ENCODE measurements around the gene BRME1.

BRME1 gene

DNA sequence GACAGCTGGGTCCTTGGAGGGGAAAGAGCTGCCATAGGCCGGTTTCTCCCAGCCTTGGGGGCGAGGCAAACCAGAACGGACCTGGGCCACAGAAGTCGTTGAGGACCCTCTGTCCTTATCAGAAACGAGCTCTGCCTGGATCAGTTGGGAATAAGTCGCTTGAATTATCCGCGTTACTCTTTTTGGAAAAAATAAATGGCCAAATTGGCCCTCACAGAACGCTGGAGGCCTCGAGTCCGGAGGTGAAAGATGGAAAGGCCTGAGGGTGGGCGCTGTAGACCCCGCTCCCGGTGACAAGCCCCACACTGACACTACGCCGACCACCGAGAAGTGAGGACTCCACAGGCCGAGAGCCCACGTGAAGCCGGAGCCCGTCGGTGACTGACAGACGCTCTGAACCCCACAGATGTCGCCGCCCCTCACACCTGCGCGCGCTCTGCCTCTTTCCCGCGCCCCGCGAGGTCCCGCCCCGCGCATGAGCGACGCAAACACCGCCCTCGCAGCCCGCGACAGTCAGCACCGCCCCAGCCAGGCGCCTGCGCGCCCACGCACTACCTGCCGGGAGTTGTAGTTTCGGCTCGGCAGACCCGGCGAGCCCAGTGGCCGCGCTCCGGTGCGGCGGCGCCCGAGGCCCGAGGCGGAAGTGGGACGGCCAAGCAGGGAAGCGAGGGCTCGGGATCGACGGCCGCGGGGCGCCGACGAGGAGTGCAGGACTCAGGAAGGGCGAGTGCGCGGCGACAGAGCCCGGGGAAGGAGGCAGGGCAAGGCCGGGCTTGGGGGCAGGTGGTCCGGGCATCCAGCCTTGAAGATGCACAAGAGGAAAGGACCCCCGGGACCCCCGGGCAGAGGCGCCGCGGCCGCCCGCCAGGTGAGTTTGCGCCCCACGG lies at the start of gene BRME1, which contains the start of gene CC2D1A:
Gene BRME1 (minus strand): TSS at position 484 of the 887 bp plus-strand sequence. CDS start 1,225 bp downstream, outside the sequence.
Gene CC2D1A (plus strand): TSS at position 568 of the 887 bp plus-strand sequence. CDS start 241 bp downstream, at position 809.
- peak; percentile 79 to 91 (median 90) for DNase-seq

DNA sequence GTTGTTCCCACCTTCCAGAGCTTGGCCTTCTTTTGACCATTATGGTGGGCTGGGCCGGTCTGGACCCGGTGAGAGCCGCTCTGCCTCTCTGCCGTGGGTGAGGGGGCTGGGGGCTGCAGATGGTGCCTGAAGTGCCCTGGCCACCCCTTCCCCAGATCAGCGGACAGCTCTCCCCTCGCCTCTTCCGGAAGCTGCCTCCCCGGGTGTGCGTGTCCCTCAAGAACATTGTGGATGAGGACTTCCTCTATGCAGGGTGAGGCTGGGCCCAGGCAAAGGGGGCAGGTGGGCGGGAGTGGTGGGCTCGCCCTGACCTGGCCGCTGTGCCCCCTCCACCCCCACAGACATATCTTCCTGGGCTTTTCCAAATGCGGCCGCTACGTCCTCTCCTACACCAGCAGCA lies 48.3 kb upstream of the BRME1 start:
- no peak for DNase-seq

DNA sequence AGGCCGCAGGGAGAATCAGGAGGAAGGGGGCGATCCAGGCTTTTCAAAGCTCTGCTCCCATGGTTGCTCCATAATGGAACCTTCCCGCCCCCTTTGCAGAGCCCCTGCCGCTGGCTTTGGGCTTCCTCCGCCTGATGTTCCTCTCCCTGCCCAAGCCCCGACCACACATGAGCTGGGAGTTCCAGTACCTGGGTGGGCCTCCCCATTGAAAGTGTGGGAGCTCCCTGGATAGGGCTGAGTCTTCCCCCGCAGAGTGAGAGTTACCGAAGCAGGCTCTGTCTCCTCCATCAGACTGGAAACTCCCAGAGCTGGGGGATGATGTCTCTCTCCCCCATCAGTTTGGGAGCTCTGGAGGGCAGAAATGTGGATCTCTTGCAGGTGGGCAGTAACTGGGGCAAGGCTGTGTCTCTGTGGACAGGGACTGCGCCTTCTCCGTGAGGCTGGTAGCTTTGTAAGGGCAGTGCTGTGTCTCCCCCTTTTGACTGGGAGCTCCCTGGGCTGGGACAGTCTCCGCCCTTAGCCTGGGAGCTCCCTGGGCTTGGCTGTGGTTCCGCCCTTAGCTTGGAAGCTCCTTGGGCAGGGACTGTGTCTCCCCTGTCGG lies 47.1 kb upstream of the BRME1 start:
- DNase-seq = peak in 1 of 6 experiments; percentile 10

DNA sequence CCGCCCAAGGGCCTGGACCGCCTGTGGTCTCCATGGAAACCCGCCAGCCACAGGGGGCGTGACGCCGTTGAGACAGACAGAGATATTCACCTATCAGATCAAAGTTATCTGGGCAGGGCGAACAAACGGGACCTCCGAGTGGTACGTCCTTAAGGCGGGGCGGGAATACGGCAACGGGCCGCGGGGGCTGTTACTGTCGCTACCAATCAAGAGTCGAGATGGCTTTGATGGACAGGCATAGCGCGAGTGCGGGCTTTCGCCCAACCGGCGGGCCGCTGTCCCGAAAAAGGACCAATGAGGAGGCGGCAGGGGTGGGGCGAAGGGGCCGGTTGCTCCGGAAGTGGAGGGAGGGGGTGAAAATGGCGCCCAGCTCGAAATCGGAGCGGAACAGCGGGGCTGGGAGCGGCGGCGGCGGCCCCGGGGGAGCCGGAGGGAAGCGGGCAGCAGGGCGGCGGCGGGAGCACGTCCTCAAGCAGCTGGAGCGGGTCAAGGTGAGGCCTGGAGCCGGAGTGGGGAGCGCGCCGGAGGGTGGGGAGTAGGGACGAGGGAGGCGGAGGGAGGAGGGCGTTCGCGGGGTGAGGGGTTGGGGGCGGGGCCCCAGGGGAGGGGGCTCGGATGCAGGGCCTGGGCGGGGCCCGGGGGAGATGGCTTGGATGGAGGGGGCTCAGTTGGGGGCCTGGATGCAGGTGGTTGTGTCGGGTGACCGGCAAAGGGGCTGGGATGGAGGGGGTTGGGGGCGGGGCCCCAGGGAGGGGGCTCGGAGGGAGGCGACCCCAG lies 46.4 kb upstream of the BRME1 start, which contains the start of gene DCAF15:
Gene DCAF15 (plus strand): TSS at position 356 of the 777 bp plus-strand sequence. CDS start 4 bp downstream, at position 360.
- DNase-seq = peak; percentile 95 to 99 (median 98)

DNA sequence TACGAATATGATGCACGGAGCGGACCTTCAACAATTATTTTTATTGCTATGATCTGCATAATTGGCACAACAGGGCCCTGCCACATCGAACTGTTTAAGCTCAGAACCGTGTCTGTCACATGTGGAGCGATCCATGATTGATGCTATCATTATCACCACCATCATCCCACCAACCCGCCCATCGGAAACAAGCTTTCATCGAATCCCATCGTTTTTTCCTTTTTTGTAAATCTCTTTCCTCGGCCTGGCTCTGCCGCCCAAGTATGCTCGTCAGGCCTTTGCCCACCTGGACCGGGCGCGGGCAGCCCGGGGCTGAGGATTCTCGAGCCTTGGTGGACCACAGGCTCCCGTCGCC lies 45.9 kb upstream of the BRME1 start:
- DNase-seq = no peak

DNA sequence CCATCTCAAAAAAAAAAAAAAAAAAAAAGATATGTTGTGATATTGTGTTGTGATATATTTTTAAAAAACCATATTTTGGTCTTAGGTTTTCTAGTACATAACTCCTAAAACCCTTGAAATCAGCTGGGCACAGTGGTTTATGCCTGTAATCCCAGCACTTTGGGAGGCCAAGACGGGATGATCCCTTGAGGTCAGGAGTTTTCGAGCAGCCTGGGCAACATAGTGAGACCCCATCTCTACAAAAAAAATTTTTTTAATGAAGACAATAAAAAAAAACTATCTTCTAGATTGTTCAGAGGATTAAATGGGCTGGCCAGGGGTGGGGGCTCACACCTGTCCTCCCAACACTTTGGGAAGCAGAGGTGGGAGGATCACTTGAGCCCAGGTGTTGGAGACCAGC lies 45.1 kb upstream of the BRME1 start:
- no peak for DNase-seq

DNA sequence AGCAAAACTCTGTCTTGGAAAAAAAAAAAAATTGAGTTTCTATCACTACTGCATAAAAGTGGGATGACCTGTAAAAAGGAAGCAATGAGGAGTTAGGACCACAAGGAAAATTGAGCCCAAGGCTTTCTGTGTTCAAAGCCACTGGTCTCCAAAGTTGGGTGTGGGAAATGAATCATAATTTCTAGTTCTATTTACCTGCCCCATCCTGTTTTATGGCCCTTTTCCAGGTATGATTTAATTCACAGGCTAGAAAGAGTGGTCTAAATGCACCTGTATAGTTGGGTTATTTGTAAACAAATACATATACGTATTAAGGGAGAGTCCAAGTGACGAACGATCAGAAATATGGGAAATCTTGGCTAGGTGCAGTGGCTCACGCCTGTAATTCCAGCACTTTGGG lies 40.5 kb upstream of the BRME1 start:
- no peak for DNase-seq

DNA sequence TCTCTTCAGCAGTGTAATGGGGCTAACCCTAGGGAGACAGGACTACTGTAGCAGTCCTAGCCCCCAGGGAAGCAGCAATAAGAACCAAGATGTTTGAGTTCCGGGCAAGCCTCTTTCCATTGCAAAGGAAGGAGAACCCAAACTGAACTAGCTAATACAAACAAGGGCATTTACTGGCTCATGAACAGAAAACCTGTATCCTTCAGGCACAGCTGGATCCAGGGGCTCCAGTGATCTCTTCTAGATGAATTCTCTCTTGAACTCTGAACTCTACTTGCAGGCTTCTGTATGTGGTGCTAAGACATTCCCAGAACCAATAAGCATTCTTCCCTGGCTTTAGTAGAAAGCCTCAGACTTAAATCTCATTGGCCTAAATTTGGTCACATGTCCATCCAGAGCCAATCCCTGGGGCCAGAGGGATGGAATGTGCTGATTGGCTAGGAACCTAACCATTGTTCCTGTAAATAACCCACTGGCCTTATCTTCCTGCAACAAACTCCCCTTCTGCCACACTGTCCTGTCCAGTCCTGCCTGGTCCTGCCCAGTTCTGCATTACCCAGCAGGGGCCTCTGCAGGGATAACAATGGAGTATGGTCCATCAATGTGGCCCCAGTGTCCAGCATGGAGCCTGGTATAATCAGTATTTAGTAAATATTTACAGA lies 36.2 kb upstream of the BRME1 start:
- DNase-seq = no peak

DNA sequence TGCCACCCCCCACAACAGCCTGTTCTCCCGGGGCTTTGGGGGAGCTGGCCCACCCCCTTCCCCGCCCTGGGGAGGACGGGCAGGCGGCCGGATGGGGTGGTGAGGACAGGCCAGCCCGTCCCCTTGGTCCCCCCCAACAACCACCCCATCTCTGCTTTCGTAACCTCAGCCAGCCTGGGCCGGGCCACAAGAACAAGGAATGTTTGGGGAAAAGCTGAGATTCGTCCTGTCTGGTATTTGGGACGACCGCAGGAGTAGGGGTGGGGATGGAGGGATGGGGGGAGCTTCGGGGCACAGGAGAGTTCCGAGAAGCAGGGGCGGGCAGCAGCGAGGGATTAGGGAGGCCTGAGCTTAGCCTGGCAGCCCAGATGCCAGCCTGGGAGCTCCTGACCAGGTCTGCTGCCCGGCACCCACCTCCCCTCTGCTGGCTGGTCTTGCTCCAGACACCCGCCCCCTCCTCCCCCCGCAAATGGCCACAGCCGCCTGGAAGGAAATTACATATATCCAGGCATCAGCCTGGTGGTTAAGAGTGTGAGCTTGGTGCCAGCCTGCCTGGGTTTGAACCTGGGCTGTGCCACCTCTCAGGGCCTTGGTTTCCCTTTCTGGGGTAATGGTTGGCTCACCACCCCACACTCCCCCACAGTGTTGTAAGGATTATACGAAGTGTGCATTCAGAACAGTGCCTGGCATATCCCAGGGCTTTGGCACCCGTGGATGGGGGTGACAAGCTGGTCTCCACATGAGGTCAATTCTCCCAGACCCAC lies 32.6 kb upstream of the BRME1 start, which contains the start of gene PODNL1:
Gene PODNL1 (minus strand): TSS at position 117 of the 764 bp plus-strand sequence. CDS start 236 bp downstream, outside the sequence.
- DNase-seq = no peak

DNA sequence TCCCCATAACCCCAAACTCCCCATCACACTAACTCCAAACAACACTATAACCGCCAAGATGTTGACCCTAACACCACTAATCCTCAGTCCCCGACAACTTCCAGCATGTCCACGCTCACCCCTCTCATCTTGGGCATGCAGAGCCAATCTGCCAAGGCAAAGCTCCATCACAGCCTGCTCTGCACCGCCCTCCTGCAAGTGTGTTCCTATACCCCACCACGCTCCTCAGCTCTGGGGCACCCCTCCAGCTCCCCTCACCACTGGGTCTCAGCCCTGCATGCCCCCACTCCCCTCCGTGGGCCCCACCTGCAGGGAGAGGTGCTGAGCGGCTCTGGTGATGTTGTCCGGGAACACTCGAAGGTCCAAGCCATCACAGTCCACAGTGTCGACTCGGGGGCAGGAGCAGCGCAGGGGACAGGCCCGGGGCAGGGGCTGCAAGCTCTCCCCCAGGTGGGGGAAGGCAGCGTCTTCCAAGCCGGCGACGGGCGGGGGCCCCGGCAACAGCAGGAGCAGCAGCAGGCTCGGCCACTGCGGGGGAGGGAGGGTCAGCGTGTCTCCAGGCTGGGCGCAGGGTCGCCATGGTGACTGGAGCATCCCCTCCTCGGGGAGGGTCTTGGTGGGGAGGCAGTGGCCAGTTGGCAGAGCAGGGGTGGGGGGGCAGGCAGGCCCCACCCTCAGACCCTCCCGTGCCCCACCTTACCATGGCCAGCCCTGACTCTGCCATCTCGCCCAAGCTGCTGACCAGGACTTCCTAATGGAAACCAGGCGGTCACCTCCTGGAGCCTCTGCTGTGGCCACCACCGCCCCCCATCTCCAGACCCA lies 31.8 kb upstream of the BRME1 start:
- DNase-seq = no peak

DNA sequence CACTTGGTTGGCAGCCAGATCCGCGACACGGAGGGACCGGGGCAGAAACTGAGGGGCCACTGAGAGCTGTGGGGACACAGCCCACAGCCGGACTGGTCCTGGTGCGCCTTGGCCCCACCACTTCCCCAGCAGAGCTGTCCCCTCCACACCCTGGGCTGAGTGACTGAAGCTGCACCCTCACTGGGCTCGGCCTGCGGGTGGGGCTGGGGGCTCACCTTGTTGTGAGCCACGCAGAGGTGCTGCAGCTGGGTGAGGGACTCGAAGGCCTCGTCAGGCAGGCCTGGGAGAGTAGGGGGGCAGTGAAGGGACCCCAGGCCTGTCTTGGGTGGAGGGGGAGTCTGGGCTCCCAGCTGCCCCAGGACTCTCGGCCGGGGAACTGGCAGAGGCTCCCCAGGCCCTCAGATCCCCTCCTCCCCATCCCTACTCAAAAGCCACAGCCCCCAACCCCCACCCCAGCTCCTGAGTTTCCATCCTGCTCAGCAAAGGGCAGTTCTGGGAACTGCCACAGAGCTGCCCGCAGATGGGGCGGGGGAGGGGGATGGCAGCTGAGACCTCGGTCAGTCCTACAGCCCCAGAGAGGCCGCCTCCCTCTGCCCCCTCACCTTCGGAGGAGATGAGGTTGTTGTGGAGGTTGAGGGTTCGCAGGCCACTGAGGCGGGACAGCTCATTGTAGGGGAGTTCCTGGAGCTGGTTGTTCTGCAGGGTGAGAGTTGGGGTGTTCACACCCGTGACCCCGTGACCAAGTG lies 30.0 kb upstream of the BRME1 start:
- DNase-seq = no peak

DNA sequence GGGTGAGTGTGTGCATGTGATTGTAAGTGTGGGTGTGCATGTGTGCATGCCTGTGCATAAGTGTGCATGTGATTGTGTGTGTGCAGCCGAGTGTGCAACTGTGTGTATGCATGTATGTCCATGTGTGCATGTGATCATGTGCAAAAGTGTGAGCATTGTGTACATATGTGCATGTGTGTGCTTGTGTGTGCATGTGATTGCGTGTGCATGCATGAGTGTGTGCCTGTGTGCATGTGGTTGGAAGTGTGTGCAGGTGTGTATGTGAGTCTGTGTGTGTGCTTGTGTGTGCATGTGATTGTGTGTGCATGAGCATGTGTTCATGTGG lies 28.8 kb upstream of the BRME1 start:
- DNase-seq = no peak

DNA sequence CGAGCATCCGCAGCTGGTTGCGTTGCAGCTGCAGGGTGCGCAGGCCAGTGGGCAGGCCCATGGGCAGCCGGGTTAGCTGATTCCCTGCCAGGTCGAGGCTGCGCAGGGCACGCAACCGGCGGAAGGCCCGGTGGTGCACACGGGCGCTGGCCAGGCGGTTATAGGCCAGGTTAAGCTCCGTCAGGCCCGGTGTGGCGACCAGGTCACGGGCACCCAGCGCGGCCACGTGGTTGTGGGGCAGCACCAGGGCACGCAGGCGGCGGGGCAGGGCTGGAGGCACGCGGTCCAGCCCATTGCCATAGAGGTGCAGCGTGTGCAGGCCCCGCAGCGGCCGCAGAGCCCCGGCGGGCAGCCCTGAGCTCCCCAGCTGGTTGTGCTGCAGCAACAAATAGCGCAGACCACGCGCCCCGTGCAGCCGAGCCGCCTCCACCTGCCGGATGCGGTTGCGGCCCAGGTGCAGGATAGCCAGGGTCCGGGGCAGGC lies 27.0 kb upstream of the BRME1 start:
- DNase-seq = no peak

DNA sequence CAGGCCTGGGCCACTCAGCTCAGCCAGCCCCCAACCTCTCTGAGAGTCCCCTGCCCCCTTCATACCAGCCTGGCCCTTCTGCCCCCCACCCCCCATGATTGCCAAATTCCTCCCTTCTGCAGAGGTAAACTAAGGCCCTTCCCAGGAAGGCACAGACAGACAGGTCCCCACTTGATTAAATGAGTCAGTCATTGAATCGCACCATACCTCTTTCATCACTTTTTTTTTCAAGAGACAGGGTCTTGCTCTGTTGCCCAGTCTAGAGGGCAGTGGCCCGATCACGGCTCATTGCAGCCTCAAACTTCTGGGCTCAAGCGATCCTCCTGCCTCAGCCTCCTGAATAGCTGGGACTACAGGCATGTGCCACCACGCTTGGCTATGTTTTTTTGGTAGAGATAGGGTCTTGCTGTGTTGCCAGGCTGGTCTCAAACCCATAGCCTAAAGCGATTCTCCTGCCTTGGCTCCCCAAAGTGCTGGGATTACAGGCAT lies 26.3 kb upstream of the BRME1 start:
- no peak for DNase-seq

DNA sequence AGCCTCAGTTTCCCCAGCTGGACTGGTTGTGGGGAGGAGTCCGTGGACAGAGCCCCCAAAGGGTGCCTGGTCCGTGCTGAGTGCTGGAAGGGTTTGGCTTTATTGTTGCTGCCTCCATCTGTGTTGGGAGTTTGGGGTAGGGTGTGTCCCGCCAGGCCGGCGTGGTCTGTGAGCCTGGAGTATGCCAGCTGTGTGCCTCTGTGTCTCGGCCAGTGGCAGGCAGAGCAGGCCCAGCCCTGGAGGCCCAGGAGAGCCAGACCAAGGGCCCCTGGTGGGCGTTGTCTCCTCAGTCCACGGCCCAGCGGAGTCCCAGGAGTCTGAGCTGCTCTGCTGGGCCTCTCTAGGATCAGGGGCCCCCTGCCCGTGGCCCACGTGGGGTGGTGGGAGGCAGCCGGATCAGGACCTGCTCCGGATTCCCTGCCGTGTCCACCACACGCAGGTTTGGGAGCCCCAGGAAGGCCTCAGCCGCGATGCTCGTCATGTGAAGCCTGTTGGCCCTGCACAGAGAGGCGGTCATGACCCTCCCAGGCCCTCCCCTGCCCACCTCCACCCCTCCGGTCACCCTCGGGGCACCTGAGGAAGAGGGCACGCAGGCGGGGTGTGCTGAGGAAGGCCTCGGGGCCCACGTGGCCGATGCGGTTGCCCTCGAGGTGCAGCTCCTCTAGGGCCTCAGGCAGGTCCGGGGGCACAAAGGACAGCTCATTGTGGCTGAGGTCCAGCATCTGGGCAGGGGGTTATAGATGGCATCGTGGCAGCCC lies 25.7 kb upstream of the BRME1 start:
- DNase-seq = no peak

DNA sequence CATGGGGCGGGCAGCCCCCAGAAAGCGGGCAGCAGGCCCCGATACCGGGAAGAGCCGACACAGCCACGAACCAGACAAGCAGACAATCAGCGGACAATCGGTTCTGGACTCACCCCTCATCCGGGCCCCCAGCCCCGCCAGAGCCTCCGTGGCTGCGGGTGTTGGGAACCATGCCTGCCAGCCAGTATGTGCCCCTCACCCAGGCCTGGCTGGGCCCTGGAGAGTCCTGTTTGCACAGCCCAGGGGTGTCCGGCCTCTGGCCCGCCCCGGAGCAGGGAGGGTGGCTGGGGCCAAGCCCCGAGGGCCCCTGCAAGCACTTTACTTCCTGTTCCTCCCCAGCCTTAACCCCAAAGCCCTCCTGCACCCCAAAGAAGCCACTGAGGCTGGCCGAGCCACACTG lies 24.5 kb upstream of the BRME1 start:
- DNase-seq = no peak

DNA sequence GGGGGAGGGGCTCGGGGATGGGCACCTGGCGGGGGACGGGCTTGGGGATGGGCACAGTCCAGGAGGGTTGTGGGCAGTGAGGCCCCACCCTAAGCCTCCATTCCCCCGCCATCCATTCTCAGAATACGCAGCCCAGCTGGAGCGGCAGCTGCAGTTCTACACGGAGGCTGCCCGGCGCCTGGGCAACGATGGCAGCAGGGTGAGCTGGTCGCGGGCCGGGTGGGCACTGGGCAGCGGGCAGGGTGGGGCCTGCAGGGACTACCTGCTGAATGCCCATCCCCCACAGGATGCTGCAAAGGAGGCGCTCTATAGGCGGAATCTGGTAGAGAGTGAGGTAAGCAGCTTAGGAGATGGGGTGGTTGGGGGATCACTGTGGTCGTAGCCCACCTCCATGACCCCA lies 24.0 kb upstream of the BRME1 start:
- DNase-seq = no peak

DNA sequence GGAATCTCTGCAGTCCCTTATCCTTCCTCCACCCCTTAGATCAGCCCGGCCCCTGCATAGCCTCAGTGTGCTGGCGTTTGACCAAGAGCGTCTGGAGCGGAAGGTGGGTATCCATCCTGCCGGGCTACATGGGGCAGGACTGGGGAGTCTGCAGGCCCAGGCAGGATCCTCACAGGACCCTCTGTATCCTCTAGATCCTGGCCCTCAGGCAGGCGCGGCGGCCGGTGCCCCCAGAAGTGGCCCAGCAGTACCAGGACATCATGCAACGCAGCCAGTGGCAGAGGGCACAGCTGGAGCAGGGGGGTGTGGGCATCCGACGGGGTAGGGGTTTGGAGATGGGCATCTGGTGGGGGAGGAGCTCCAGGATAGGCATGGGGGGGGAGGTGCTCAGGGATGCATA lies 23.4 kb upstream of the BRME1 start:
- DNase-seq = no peak

DNA sequence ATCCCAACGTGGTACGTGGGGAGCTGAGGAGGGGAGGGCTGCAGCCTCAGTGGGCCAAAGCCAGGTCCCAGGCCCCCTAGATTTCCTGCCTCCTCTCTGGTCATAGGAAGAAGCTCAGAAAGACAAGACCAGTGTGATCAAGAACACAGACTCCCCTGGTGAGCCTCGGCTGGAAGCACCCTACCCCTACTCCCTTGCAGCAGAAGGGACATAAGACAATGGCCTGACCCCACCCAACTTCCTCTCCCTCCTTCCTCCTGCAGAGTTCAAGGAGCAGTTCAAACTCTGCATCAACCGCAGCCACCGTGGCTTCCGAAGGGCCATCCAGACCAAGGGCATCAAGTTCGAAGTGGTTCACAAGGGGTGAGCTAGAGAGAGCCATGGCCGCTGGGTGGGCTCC lies 20.8 kb upstream of the BRME1 start:
- DNase-seq = no peak

Data from stimulated activated naive CD4-positive, alpha-beta T cell (primary cell).